Breast epithelium (tissue), 3 donors: ENCODE measurements around the gene COMMD1.

Source experiments
- POLR2A ChIP-seq: fragments of 450-650 bp; IDR thresholded peaks from one replicate; pipeline ENCODE4 v1.6.1; 2016; ENCODE audit warnings: antibody characterized with exemption, mild to moderate bottlenecking, moderate library complexity
- POLR2AphosphoS5 ChIP-seq, 3 donors: sonication (generic); formaldehyde crosslinking; IDR thresholded peaks; one replicate each; pipeline ENCODE4 v1.6.1; 2017; ENCODE audit warnings: antibody characterized with exemption in 3 of 3
- TF ChIP-seq, protein P1 (sequence below), 3 donors: fragments of 450-650 bp; IDR thresholded peaks; one replicate each; pipeline ENCODE4 v1.5.1; 2016 to 2017; ENCODE audit warnings: antibody characterized with exemption in 3 of 3, mild to moderate bottlenecking in 3 of 3, moderate library complexity in 3 of 3

DNA sequence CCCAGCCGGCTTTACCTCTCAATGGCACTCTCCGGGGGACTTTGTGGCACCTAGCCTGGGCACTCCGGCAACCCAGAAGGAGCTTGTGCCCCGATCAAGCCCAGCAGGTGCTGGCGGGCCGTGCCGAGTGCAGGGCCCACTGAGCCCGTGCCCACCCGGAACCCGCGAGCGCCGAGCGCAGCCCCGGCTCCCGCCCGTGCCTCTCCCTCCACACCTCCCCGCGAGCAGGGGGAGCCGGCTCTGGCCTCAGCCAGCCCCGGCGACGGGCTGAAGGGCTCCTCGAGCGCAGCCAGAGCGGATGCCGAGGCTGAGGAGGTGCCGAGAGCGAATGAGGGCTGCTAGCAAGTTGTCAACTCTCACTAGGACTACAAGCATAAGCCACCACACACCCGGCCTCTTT lies 136.9 kb downstream of the COMMD1 start:
- TF ChIP-seq, protein P1, sequence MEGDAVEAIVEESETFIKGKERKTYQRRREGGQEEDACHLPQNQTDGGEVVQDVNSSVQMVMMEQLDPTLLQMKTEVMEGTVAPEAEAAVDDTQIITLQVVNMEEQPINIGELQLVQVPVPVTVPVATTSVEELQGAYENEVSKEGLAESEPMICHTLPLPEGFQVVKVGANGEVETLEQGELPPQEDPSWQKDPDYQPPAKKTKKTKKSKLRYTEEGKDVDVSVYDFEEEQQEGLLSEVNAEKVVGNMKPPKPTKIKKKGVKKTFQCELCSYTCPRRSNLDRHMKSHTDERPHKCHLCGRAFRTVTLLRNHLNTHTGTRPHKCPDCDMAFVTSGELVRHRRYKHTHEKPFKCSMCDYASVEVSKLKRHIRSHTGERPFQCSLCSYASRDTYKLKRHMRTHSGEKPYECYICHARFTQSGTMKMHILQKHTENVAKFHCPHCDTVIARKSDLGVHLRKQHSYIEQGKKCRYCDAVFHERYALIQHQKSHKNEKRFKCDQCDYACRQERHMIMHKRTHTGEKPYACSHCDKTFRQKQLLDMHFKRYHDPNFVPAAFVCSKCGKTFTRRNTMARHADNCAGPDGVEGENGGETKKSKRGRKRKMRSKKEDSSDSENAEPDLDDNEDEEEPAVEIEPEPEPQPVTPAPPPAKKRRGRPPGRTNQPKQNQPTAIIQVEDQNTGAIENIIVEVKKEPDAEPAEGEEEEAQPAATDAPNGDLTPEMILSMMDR (IDR thresholded peaks at IDR 0.05) = no peak
- TF ChIP-seq POLR2A (no peak), POLR2AphosphoS5 (IDR thresholded peaks at IDR 0.05) (no peak)
